Endodermal cell (in vitro differentiated cells): ENCODE measurements around the gene ZCCHC24. TPM values are rescaled to one million over a fixed set of nuclear protein-coding genes. Genes with fewer than 3 reads are reported as not detected.
A peak's percentile ranks its signal among the peaks of the same experiment; 100 is the strongest.

Experiments used
- DNase-seq: peaks from one replicate; pipeline ENCODE4 v3.0.0-alpha.2; 2017
- H3K27ac ChIP-seq: 2 replicates; pipeline ENCODE4 v1.5.1; 2013; ENCODE audit warnings: mild to moderate bottlenecking, low read depth, low read length, moderate library complexity
- H3K27me3 ChIP-seq: 2 replicates; pipeline ENCODE4 v1.6.1; 2013; ENCODE audit warnings: mild to moderate bottlenecking, low read length, moderate library complexity; ENCODE audit not compliant: insufficient read depth, control insufficient read depth, poor library complexity, severe bottlenecking
- H3K36me3 ChIP-seq: 2 replicates; pipeline ENCODE4 v1.7.0; 2013; ENCODE audit warnings: mild to moderate bottlenecking, low read length, moderate library complexity; ENCODE audit not compliant: control insufficient read depth, insufficient read depth
- H3K4me1 ChIP-seq: one replicate; pipeline ENCODE4 v1.7.0; 2013; ENCODE audit warnings: low read length; ENCODE audit not compliant: control insufficient read depth, insufficient read depth
- H3K4me3 ChIP-seq: 2 replicates; pipeline ENCODE4 v1.5.1; 2013; ENCODE audit warnings: mild to moderate bottlenecking, low read length, moderate library complexity
- H3K9ac ChIP-seq: 2 replicates; pipeline ENCODE4 v1.6.1; 2013; ENCODE audit warnings: mild to moderate bottlenecking, low read length, moderate library complexity; ENCODE audit not compliant: poor library complexity, severe bottlenecking; ENCODE audit errors: extremely low read depth
- H3K9me3 ChIP-seq: 2 replicates; pipeline ENCODE4 v1.6.1; 2013; ENCODE audit warnings: mild to moderate bottlenecking, low read length, moderate library complexity; ENCODE audit not compliant: control insufficient read depth
- H3K27ac Mint-ChIP-seq: 2 replicates; pipeline ENCODE4 v1.8.0; 2020; ENCODE audit warnings: mixed read lengths
- H3K27me3 Mint-ChIP-seq: 2 replicates; pipeline ENCODE4 v1.8.0; 2021; ENCODE audit warnings: mild to moderate bottlenecking, mixed read lengths; ENCODE audit not compliant: insufficient read depth
- H3K36me3 Mint-ChIP-seq: 2 replicates; pipeline ENCODE4 v1.8.0; 2020; ENCODE audit warnings: low read depth, mixed read lengths
- H3K4me1 Mint-ChIP-seq: 2 replicates; pipeline ENCODE4 v1.8.0; 2020; ENCODE audit warnings: mixed read lengths
- H3K4me3 Mint-ChIP-seq: 2 replicates; pipeline ENCODE4 v1.8.0; 2020; ENCODE audit warnings: mild to moderate bottlenecking, moderate library complexity, mixed read lengths
- H3K9me3 Mint-ChIP-seq: 2 replicates; pipeline ENCODE4 v1.8.0; 2020; ENCODE audit warnings: mild to moderate bottlenecking, mixed read lengths
- WGBS, 2 experiments: methylation state at CpG; one replicate each; pipeline versions ENCODE4 v1.1.5 to v1.1.7; 2013; ENCODE audit warnings: missing lambda C conversion rate in 2 of 2, mixed read lengths in 1 of 2; ENCODE audit not compliant: insufficient coverage in 1 of 2, insufficient read length in 1 of 2; 5-methylcytosine and 5-hydroxymethylcytosine counted together
- total RNA-seq, 2 donors: library from RNA; stranded (reverse); fragmentation: NEBNext Ultra II Directional in 1 of 2; extraction: Animal tissue kit (Norgen Biotek cat#: 25700) in 1 of 2; gene quantifications; 2 replicates in 1 of 2; 3 replicates in 1 of 2; pipeline ENCODE4 v1.2.1, GENCODE V29; 2021
- TF ChIP-seq, protein P1 (sequence below): fragments of 200-600 bp; sonication (generic); conservative IDR thresholded peaks from 2 replicates; pipeline ENCODE4 v1.5.0; 2021; ENCODE audit warnings: antibody characterized with exemption, mild to moderate bottlenecking

Gene ZCCHC24
- total RNA-seq, 2 donors from 2014 or later: 7.6 to 10.7 TPM

DNA sequence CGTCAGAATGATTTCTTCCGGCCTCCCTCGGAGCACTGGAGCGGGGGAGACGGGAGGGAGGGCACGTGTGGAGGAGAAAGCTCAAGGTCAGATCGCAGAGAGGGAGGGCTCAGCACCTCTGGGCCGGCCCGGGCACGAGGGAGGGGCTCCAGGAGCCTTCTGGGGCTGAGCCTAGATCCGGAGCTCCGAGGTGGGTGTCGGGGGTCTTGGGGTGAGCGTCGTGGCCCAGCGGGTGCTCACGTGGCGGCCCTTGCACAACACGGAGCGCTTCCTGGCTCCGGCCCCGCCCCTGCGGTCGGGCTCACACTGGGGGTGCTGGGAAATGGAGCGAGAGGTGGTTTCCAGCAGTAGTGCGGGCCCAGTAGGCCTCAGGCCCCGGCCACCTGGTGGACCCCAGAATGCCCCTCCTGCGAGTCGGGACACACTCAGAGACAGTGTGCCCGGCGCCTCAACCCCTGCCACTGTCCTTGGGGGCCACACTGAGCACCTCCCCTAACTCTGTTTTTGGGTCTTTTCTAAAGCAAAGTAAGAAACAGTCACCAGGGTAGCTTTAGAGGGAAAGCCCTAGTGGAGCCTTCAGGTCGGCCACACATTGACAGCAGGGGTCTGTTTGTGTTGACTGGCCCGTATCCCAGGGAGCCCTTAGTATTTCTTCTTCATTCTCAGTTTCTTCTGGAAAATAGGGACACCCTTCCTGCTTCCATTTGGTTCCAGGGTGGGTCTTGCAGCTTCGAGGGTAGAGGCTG, 97.4 kb downstream of the ZCCHC24 start:
- TF ChIP-seq, protein P1, sequence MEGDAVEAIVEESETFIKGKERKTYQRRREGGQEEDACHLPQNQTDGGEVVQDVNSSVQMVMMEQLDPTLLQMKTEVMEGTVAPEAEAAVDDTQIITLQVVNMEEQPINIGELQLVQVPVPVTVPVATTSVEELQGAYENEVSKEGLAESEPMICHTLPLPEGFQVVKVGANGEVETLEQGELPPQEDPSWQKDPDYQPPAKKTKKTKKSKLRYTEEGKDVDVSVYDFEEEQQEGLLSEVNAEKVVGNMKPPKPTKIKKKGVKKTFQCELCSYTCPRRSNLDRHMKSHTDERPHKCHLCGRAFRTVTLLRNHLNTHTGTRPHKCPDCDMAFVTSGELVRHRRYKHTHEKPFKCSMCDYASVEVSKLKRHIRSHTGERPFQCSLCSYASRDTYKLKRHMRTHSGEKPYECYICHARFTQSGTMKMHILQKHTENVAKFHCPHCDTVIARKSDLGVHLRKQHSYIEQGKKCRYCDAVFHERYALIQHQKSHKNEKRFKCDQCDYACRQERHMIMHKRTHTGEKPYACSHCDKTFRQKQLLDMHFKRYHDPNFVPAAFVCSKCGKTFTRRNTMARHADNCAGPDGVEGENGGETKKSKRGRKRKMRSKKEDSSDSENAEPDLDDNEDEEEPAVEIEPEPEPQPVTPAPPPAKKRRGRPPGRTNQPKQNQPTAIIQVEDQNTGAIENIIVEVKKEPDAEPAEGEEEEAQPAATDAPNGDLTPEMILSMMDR: no peak
- Histone ChIP-seq H3K9ac (peak overlapping the region; percentile 81), H3K36me3 (peaks cover 35% of the 10 kb centered on the region), H3K9me3 (no peaks in the 10 kb centered on the region), H3K4me1 (peaks cover 18% of the 10 kb centered on the region), H3K4me3 (peak overlapping the region; percentile 84), H3K27ac (no peak overlapping the region), H3K27me3 (no peaks in the 10 kb centered on the region)
- Mint-ChIP-seq H3K27me3 (peaks cover 10% of the 10 kb centered on the region), H3K27ac (no peak overlapping the region), H3K4me3 (peak overlapping the region; percentile 71), H3K4me1 (peaks cover 20% of the 10 kb centered on the region), H3K36me3 (peaks cover 29% of the 10 kb centered on the region), H3K9me3 (no peaks in the 10 kb centered on the region)
- peak; percentile 80 for DNase-seq
- 13 to 21% methylated on average over 18 to 34 of the region's 34 CpGs for WGBS, 2 experiments

DNA sequence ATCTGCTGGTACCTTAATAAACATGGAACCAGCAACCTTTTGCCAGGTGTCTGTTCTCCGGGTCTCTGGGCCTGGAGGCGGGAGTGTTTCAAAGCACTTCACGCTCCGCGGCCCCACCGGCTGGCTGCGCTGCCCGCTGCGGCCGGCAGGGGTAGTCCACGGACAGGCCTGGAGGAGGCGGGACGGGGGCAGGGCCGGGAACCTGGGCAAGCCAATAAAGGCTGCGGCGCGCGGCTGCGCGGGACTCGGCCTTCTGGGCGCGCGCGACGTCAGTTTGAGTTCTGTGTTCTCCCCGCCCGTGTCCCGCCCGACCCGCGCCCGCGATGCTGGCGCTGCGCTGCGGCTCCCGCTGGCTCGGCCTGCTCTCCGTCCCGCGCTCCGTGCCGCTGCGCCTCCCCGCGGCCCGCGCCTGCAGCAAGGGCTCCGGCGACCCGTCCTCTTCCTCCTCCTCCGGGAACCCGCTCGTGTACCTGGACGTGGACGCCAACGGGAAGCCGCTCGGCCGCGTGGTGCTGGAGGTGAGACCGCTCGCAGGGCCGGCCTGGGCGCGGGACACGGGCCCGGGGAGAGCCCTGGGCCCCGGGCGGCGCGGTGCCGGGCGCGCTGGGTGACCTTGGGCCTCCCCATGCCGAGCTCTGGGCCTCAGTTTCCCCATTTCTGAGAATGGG, 98.1 kb downstream of the ZCCHC24 start, which contains the start of gene PPIF:
Gene PPIF, plus strand, starts transcription at position 244 of the 668 bp plus-strand sequence. Its CDS starts 80 bp downstream, at position 324.
- Histone ChIP-seq H3K27me3 (no peaks in the 10 kb centered on the region), H3K4me3 (peak within 1 kb of the TSS; percentile 84), H3K36me3 (peaks cover 28% of the 10 kb centered on the region), H3K4me1 (peaks cover 18% of the 10 kb centered on the region), H3K9ac (peak within 1 kb of the TSS; percentile 81), H3K27ac (no peak within 1 kb of the TSS), H3K9me3 (no peaks in the 10 kb centered on the region)
- peak; percentile 98 for DNase-seq
- Mint-ChIP-seq H3K9me3 (no peaks in the 10 kb centered on the region), H3K4me3 (peak within 1 kb of the TSS; percentile 71), H3K36me3 (peaks cover 26% of the 10 kb centered on the region), H3K27me3 (peaks cover 16% of the 10 kb centered on the region), H3K27ac (peak within 1 kb of the TSS; percentile 48), H3K4me1 (peaks cover 20% of the 10 kb centered on the region)
- 0 to 1% methylated on average over 16 to 77 of the region's 77 CpGs for WGBS, 2 experiments
- TF ChIP-seq, protein P1: peak; percentile 98

DNA sequence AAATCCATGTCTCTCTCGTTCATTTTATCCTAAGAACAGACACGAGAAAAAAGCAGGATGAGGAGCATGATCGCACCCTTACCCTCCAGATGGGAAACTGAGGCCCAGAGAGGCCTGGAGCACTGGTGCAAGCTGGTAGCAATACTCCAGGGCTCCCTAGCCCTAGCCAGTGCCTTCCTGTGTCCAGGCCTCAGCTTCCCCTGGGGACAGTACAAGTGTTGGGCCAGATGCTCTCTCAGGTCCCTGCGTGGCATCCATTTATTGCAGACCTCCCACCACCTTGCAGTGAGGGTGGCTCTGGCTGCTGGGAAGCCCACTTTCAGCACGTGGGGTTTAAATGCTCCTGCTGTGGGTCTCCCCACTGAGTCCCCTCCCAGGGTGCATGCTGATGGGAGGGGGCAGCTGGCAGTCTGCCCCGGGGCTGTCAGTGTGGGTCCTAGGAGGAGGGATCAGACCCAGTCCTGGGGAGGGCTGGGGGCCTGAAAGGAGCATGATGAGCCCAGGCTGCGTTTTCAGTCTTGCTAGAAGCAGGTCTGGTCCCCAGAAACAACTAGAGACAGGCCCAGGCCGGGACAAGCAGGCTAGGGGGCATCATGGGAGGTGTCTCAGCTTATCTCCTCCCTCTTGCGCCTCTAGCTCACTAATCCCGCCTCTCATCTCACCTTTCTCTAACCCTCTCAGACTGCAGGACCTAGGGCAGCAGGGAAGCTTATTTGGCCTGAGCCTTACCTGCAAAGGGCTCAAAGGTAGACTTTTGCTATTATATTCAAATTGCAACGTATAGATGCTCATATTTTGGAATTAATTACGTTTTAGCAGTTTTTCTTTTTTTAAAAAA, 98.8 kb downstream of the ZCCHC24 start:
- no peak overlapping the region for H3K9ac ChIP-seq
- Mint-ChIP-seq H3K4me3 (peak overlapping the region; percentile 71), H3K9me3 (no peaks in the 10 kb centered on the region), H3K27ac (peak overlapping the region; percentile 48), H3K27me3 (peaks cover 18% of the 10 kb centered on the region), H3K36me3 (peaks cover 23% of the 10 kb centered on the region), H3K4me1 (peaks cover 20% of the 10 kb centered on the region)
- H3K4me3 ChIP-seq: no peak overlapping the region
- peaks cover 22% of the 10 kb centered on the region for H3K36me3 ChIP-seq
- peaks cover 18% of the 10 kb centered on the region for H3K4me1 ChIP-seq
- H3K27ac ChIP-seq: no peak overlapping the region
- no peaks in the 10 kb centered on the region for H3K27me3 ChIP-seq
- 55 to 84% methylated on average over 5 to 12 of the region's 12 CpGs for WGBS, 2 experiments
- H3K9me3 ChIP-seq: no peaks in the 10 kb centered on the region
- TF ChIP-seq, protein P1: no peak
- DNase-seq: peak; percentile 76
